HepG2 (cell line): ENCODE measurements around the gene NISCH. TPM values are rescaled to one million over a fixed set of nuclear protein-coding genes. Genes with fewer than 3 reads are reported as not detected.

ENCODE experiments used
- ETV6 ChIP-seq: sonication (generic); formaldehyde crosslinking; conservative IDR thresholded peaks from 2 replicates; pipeline ENCODE4 v1.4.0; 2020; ENCODE audit warnings: missing genetic modification reagents
- MYC ChIP-seq: sonication (generic); formaldehyde crosslinking; IDR thresholded peaks from 2 replicates; pipeline ENCODE4 v1.9.0; 2021; ENCODE audit warnings: missing genetic modification reagents, borderline replicate concordance
- PAF1 ChIP-seq: IDR thresholded peaks from 2 replicates; pipeline ENCODE4 v1.6.1; 2016; ENCODE audit warnings: missing genetic modification reagents, missing compliant biosample characterization
- PITX1 ChIP-seq: sonication (generic); formaldehyde crosslinking; IDR thresholded peaks from 2 replicates; pipeline ENCODE4 v1.5.1; 2020; ENCODE audit warnings: mild to moderate bottlenecking, missing genetic modification reagents
- REXO4 ChIP-seq: sonication (generic); formaldehyde crosslinking; IDR thresholded peaks from 2 replicates; pipeline ENCODE4 v1.8.0; 2022; ENCODE audit warnings: missing genetic modification reagents, mild to moderate bottlenecking, borderline replicate concordance
- RNF219 ChIP-seq: sonication (generic); formaldehyde crosslinking; IDR thresholded peaks from 2 replicates; pipeline ENCODE4 v1.5.0; 2020; ENCODE audit warnings: mild to moderate bottlenecking, missing genetic modification reagents
- TMF1 ChIP-seq: sonication (generic); formaldehyde crosslinking; IDR thresholded peaks from 2 replicates; pipeline ENCODE4 v1.8.1; 2022; ENCODE audit warnings: low read depth, missing genetic modification reagents
- USF2 ChIP-seq, 2 experiments: sonication (generic) in 1 of 2; formaldehyde crosslinking in 1 of 2; IDR thresholded peaks; 2 replicates each; pipeline versions ENCODE4 v1.5.1 to v1.6.1; 2011 to 2020; ENCODE audit warnings: borderline replicate concordance in 1 of 2, low read depth in 1 of 2, low read length in 1 of 2, mild to moderate bottlenecking in 1 of 2, missing genetic modification reagents in 1 of 2, moderate library complexity in 1 of 2
- ZBTB25 ChIP-seq: IDR thresholded peaks from 2 replicates; pipeline ENCODE4 v1.6.1; 2018; ENCODE audit warnings: missing genetic modification reagents
- ZBTB40 ChIP-seq, 2 experiments: fragments of 450-650 bp in 1 of 2; sonication (generic) in 1 of 2; formaldehyde crosslinking in 1 of 2; IDR thresholded peaks; 2 replicates each; pipeline versions ENCODE4 v1.6.1 to v1.8.0; 2016 to 2022; ENCODE audit warnings: antibody characterized with exemption in 1 of 2, mild to moderate bottlenecking in 1 of 2, missing genetic modification reagents in 1 of 2
- ZFP37 ChIP-seq: sonication (generic); formaldehyde crosslinking; IDR thresholded peaks from 2 replicates; pipeline ENCODE4 v1.4.0; 2020; ENCODE audit warnings: missing genetic modification reagents, borderline replicate concordance
- ZNF225 ChIP-seq: sonication (generic); formaldehyde crosslinking; IDR thresholded peaks from 2 replicates; pipeline ENCODE4 v1.4.0; 2020; ENCODE audit warnings: mild to moderate bottlenecking, missing genetic modification reagents
- polyA plus RNA-seq, 8 experiments: library from polyadenylated mRNA; depleted of rRNA in 3 of 8; stranded (reverse) in 7 of 8; unstranded in 1 of 8; fragments of >200 nt; fragmentation: Illumina TruSeq in 4 of 8; extraction: Trizol in 4 of 8; gene quantifications; 2 replicates each; pipeline versions ENCODE4 v1.2.1 to v1.2.3, GENCODE V29; 2011 to 2016; ENCODE audit warnings: low read depth in 4 of 8, missing spikeins in 1 of 8, mixed read lengths in 1 of 8; ENCODE audit not compliant: insufficient read depth in 1 of 8
- total RNA-seq, 5 experiments: library from RNA; depleted of rRNA; stranded (reverse); fragments of >200 nt; fragmentation: Illumina TruSeq; extraction: Trizol; gene quantifications; 2 replicates each; pipeline ENCODE4 v1.2.3, GENCODE V29; 2016; ENCODE audit warnings: low read depth in 1 of 5

NISCH gene
- total and polyA plus RNA-seq, 2 of the 13 experiments (the other 11 are each of a cell fraction or from before 2014, with no cell fraction given) = 27.0 to 47.6 TPM

- TF ChIP-seq ZBTB40 (IDR thresholded peaks at IDR 0.05) = no peak
- no peak; the same call in 1 of the 2 replicates for TF ChIP-seq ZBTB40 (CRISPR knock-in tag; IDR thresholded peaks at IDR 0.05)
- no peak for TF ChIP-seq ETV6
- TF ChIP-seq PITX1 (CRISPR knock-in tag) = peak; percentile 54; the same call in 1 of the 2 replicates
- no peak for TF ChIP-seq PAF1 (CRISPR knock-in tag)
- TF ChIP-seq REXO4 = no peak
- TF ChIP-seq MYC (CRISPR knock-in tag) = peak; percentile 90
- peak; percentile 50; the same call in 1 of the 2 replicates for TF ChIP-seq ZBTB25
- TF ChIP-seq ZFP37 (CRISPR knock-in tag) = no peak
- TF ChIP-seq USF2 (IDR thresholded peaks at IDR 0.05; ENCODE audit: low read depth, low read length) = no peak
- peak; percentile 63; the same call in 1 of the 2 replicates for TF ChIP-seq USF2 (CRISPR knock-in tag; IDR thresholded peaks at IDR 0.05; ENCODE audit: borderline replicate concordance)
- no peak for TF ChIP-seq TMF1 (CRISPR knock-in tag)
- TF ChIP-seq ZNF225 (CRISPR knock-in tag) = peak; percentile 63; the same call in 1 of the 2 replicates
- no peak; the same call in 1 of the 2 replicates for TF ChIP-seq RNF219 (CRISPR knock-in tag)
Measured at GRCh38 chr3:52455283-52456168, at the start of gene NISCH (continued).
